Lower leg skin (tissue), 3 donors: ENCODE measurements around the gene YWHAQ.

Experiments used
- CTCF ChIP-seq, 3 donors: fragments of 450-650 bp; IDR thresholded peaks; one replicate each; pipeline ENCODE4 v1.5.1; 2016; ENCODE audit warnings: antibody characterized with exemption in 3 of 3, mild to moderate bottlenecking in 3 of 3, moderate library complexity in 2 of 3
- POLR2A ChIP-seq, 2 donors: fragments of 450-650 bp; IDR thresholded peaks; one replicate each; pipeline ENCODE4 v1.6.1; 2016 to 2017; ENCODE audit warnings: antibody characterized with exemption in 2 of 2, mild to moderate bottlenecking in 1 of 2, moderate library complexity in 1 of 2

DNA sequence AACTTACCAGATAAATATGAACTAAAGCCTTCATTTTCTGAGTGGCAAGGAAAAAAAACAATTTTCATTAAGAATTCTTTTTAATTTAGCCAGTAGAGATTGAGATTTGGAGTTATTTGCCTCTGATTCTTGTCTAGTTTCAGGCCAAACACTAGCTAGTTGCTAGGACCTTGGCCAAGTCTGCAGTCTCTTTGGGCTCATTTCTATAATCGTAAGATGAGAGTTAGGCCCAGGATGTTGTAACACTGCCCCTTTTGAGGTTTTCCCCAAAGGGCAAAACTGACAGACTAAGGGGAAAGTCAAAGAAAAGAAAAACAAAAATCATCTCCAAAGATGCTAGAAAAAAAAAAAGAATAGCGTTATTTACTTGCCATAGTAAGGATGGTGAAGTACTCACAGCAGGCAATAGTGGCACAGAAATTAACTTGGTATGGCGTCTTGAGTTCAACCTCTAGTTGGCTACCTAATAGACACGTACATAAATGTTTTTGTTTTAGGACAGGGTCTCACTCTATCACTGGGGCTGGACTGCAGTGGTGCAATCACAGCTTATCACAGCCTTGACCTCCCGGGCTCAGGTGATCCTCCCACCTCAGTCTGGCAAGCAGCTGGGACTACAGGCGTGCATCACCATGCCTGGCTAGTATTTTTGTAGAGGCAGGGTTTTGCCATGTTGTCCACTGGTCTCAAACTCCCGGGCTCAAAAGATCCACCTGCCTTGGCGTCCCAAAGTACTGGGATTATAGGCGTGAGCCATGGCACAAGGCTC is 52.1 kb downstream of the YWHAQ start:
- TF ChIP-seq CTCF (IDR thresholded peaks at IDR 0.05), result no peak
- TF ChIP-seq POLR2A (IDR thresholded peaks at IDR 0.05), result no peak
